GM21619 (cell line): ENCODE results near the gene UBR4.

Source experiments
- ATAC-seq: cut with Tn5 transposase; IDR thresholded peaks from one replicate; pipeline ENCODE4 v1.9.1; 2021; ENCODE audit not compliant: unreplicated experiment

UBR4 gene

GRCh38 chr1:19074361-19074901 lies 135.6 kb downstream of the UBR4 start:
- no peak for ATAC-seq

- no peak for ATAC-seq
Observed at GRCh38 chr1:19073311-19074186, 136.5 kb downstream of the UBR4 start.

- ATAC-seq, result no peak
Observed at GRCh38 chr1:19072285-19072981, 137.6 kb downstream of the UBR4 start.

GRCh38 chr1:19071674-19072281 lies 138.3 kb downstream of the UBR4 start:
- ATAC-seq, result no peak

GRCh38 chr1:19070891-19071621 lies 139.0 kb downstream of the UBR4 start:
- ATAC-seq, result no peak

GRCh38 chr1:19070197-19070651 lies 139.8 kb downstream of the UBR4 start:
- ATAC-seq, result no peak

GRCh38 chr1:19068639-19069276 lies 141.3 kb downstream of the UBR4 start:
- ATAC-seq, result no peak

- ATAC-seq, result no peak
Observed at GRCh38 chr1:19067912-19068638, 142.0 kb downstream of the UBR4 start.

- no peak for ATAC-seq
Observed at GRCh38 chr1:19067182-19067911, 142.7 kb downstream of the UBR4 start.

- no peak for ATAC-seq
Observed at GRCh38 chr1:19066874-19067181, 143.2 kb downstream of the UBR4 start.

GRCh38 chr1:19066248-19066873 lies 143.7 kb downstream of the UBR4 start:
- no peak for ATAC-seq

- no peak for ATAC-seq
Observed at GRCh38 chr1:19065526-19066247, 144.4 kb downstream of the UBR4 start.

- ATAC-seq, result no peak
Observed at GRCh38 chr1:19064906-19065450, 145.1 kb downstream of the UBR4 start.

- no peak for ATAC-seq
Observed at GRCh38 chr1:19063122-19063521, 146.9 kb downstream of the UBR4 start.

GRCh38 chr1:19062258-19063029 lies 147.6 kb downstream of the UBR4 start:
- no peak for ATAC-seq

GRCh38 chr1:19061798-19062197 lies 148.3 kb downstream of the UBR4 start:
- no peak for ATAC-seq

- ATAC-seq, result no peak
Observed at GRCh38 chr1:19061343-19061742, 148.7 kb downstream of the UBR4 start.
